K562 (cell line): ENCODE measurements around the gene SLC26A1. TPM values are rescaled to one million over a fixed set of nuclear protein-coding genes. Genes with fewer than 3 reads are reported as not detected.
A peak's percentile ranks its signal among the peaks of the same experiment; 100 is the strongest.

Source experiments
- CSDE1 ChIP-seq, 2 experiments: fragments of 450-650 bp; IDR thresholded peaks; 2 replicates each; pipeline ENCODE4 v1.6.1; 2016; ENCODE audit warnings: mild to moderate bottlenecking in 1 of 2
- FUS ChIP-seq: fragments of 200-400 bp; formaldehyde crosslinking; optimal IDR thresholded peaks from 2 replicates; pipeline ENCODE3; 2017; ENCODE audit warnings: low read depth, low read length
- KDM5B ChIP-seq: fragments of 200-600 bp; sonication (generic); IDR thresholded peaks from 2 replicates; pipeline ENCODE4 v1.6.1; 2012; ENCODE audit warnings: low read depth, mild to moderate bottlenecking, moderate library complexity, low read length, control low read depth, inconsistent platforms; ENCODE audit not compliant: insufficient replicate concordance
- KLF6 ChIP-seq: fragments of 250-450 bp; sonication (Bioruptor Pico); IDR thresholded peaks from 2 replicates; pipeline ENCODE4 v1.4.0; 2020; ENCODE audit warnings: mild to moderate bottlenecking, moderate library complexity, borderline replicate concordance
- NR2C2 ChIP-seq, 2 experiments: fragments of 200-800 bp in 1 of 2; sonication (Bioruptor generic) in 1 of 2; sonication (generic) in 1 of 2; formaldehyde crosslinking in 1 of 2; IDR thresholded peaks; 2 replicates each; pipeline versions ENCODE4 v1.6.1 to v1.8.0; 2016 to 2022; ENCODE audit warnings: mild to moderate bottlenecking in 1 of 2, missing compliant biosample characterization in 1 of 2, missing genetic modification characterization in 1 of 2, missing genetic modification reagents in 1 of 2
- NR3C1 ChIP-seq: sonication (generic); formaldehyde crosslinking; IDR thresholded peaks from 2 replicates; pipeline ENCODE4 v1.8.1; 2022; ENCODE audit warnings: missing genetic modification reagents
- POU5F1 ChIP-seq: fragments of 150-350 bp; IDR thresholded peaks from 2 replicates; pipeline ENCODE4 v1.6.1; 2014; ENCODE audit warnings: borderline replicate concordance, low read length, low read depth, mild to moderate bottlenecking; ENCODE audit not compliant: partially characterized antibody
- PREB ChIP-seq: sonication (generic); formaldehyde crosslinking; IDR thresholded peaks from 2 replicates; pipeline ENCODE4 v1.8.1; 2023; ENCODE audit warnings: mild to moderate bottlenecking, missing genetic modification reagents
- PRPF4 ChIP-seq: fragments of 200-400 bp; formaldehyde crosslinking; IDR thresholded peaks from one replicate; pipeline ENCODE4 v1.6.1; 2017; ENCODE audit warnings: low read length, low read depth, mild to moderate bottlenecking; ENCODE audit not compliant: insufficient read depth, poor library complexity, severe bottlenecking
- PYGO2 ChIP-seq: fragments of 450-650 bp; IDR thresholded peaks from 2 replicates; pipeline ENCODE4 v1.6.1; 2016; ENCODE audit warnings: mild to moderate bottlenecking, missing genetic modification characterization, moderate library complexity, missing compliant biosample characterization
- RAD51 ChIP-seq: fragments of 450-650 bp; IDR thresholded peaks from 2 replicates; pipeline ENCODE4 v1.7.1; 2016; ENCODE audit warnings: low read depth, mild to moderate bottlenecking, borderline replicate concordance
- RB1 ChIP-seq: fragments of 450-650 bp; IDR thresholded peaks from 2 replicates; pipeline ENCODE4 v1.6.1; 2017; ENCODE audit warnings: low read depth, mild to moderate bottlenecking
- RUNX1 ChIP-seq: sonication (generic); IDR thresholded peaks from 2 replicates; pipeline ENCODE4 v1.6.1; 2016; ENCODE audit warnings: antibody characterized with exemption, low read depth
- SREBF2 ChIP-seq: sonication (generic); formaldehyde crosslinking; IDR thresholded peaks from 2 replicates; pipeline ENCODE4 v1.4.0; 2020; ENCODE audit warnings: mild to moderate bottlenecking, missing genetic modification reagents
- TARDBP ChIP-seq: fragments of 450-650 bp; IDR thresholded peaks from 2 replicates; pipeline ENCODE4 v1.6.1; 2016
- TCF15 ChIP-seq: fragments of 250-450 bp; sonication (Bioruptor Pico); IDR thresholded peaks from 2 replicates; pipeline ENCODE4 v1.8.0; 2022; ENCODE audit warnings: moderate library complexity, mild to moderate bottlenecking, inconsistent platforms
- U2AF1 ChIP-seq: fragments of 200-400 bp; formaldehyde crosslinking; optimal IDR thresholded peaks from 2 replicates; pipeline ENCODE3; 2017; ENCODE audit warnings: mild to moderate bottlenecking, low read depth, low read length, moderate library complexity
- XRCC5 ChIP-seq: fragments of 200-400 bp; formaldehyde crosslinking; IDR thresholded peaks from 2 replicates; pipeline ENCODE4 v1.6.1; 2017; ENCODE audit warnings: low read depth, mild to moderate bottlenecking, low read length
- ZNF12 ChIP-seq: sonication (generic); formaldehyde crosslinking; IDR thresholded peaks from 2 replicates; pipeline ENCODE4 v1.4.0; 2020; ENCODE audit warnings: mild to moderate bottlenecking, missing genetic modification reagents
- ZNF197 ChIP-seq: fragments of 200-800 bp; sonication (Bioruptor generic); IDR thresholded peaks from 2 replicates; pipeline ENCODE4 v1.6.1; 2016; ENCODE audit warnings: low read depth, missing genetic modification characterization, missing compliant biosample characterization
- ZNF764 ChIP-seq: fragments of 250-450 bp; sonication (Bioruptor Pico); IDR thresholded peaks from 2 replicates; pipeline ENCODE4 v1.4.0; 2020; ENCODE audit warnings: low read depth, mild to moderate bottlenecking, moderate library complexity
- polyA plus RNA-seq, 8 experiments: library from polyadenylated mRNA; depleted of rRNA in 4 of 8; stranded (reverse) in 5 of 8; unstranded in 3 of 8; fragments of >200 nt; fragmentation: Nextera tagmentation in 2 of 8; fragmentation: Illumina TruSeq in 1 of 8; extraction: Ambion mirVana in 2 of 8; extraction: Trizol in 1 of 8; gene quantifications; 2 replicates each; pipeline versions ENCODE4 v1.2.1 to v1.2.3, GENCODE V29; 2011 to 2014; ENCODE audit warnings: inconsistent platforms in 1 of 8, missing spikeins in 1 of 8
- total RNA-seq, 7 experiments: library from RNA; depleted of rRNA in 6 of 7; stranded (reverse); fragments of >200 nt in 6 of 7; fragmentation: Illumina TruSeq in 2 of 7; extraction: Trizol in 2 of 7; gene quantifications; 2 replicates each; pipeline versions ENCODE4 v1.2.1 to v1.2.3, GENCODE V29; 2011 to 2021; ENCODE audit warnings: low replicate concordance in 1 of 7
- TF ChIP-seq, protein P1 (sequence below), 2 experiments: fragments of 450-650 bp; conservative IDR thresholded peaks; 2 replicates each; pipeline ENCODE4 v1.6.1; 2017; ENCODE audit warnings: mild to moderate bottlenecking in 2 of 2, moderate library complexity in 2 of 2
- TF ChIP-seq, protein P2 (sequence below): fragments of 450-650 bp; IDR thresholded peaks from one replicate; pipeline ENCODE4 v1.6.1; 2018; ENCODE audit warnings: mild to moderate bottlenecking, moderate library complexity; ENCODE audit not compliant: partially characterized antibody

SLC26A1 gene
- total and polyA plus RNA-seq, 9 of the 15 experiments (the other 6 are each of a cell fraction or from before 2014, with no cell fraction given), result 0.11 to 4.2 (median 0.95) TPM

GRCh38 chr4:1009542-1010394 lies 16.6 kb upstream of the SLC26A1 start (continued):
- TF ChIP-seq KDM5B (peak; percentile 62), XRCC5 (no peak), TARDBP (0 out of 2 replicates have a peak, but pooled peaks have one; percentile 28), POU5F1 (no peak), ZNF12 (no peak), PYGO2 (tag) (no peak), RUNX1 (no peak), NR2C2 (CRISPR knock-in tag; IDR thresholded peaks at IDR 0.05) (no peak; the same call in none of the 2 replicates), NR2C2 (tag; IDR thresholded peaks at IDR 0.05) (no peak; the same call in 1 of the 2 replicates), RAD51 (no peak), U2AF1 (no peak), SREBF2 (CRISPR knock-in tag) (no peak), PRPF4 (no peak), KLF6 (CRISPR knock-in tag) (no peak), NR3C1 (CRISPR knock-in tag) (no peak; the same call in 1 of the 2 replicates), RB1 (no peak), ZNF764 (CRISPR knock-in tag) (no peak), PREB (CRISPR knock-in tag) (no peak), CSDE1 (IDR thresholded peaks at IDR 0.05) (no peak), TCF15 (CRISPR knock-in tag) (no peak), FUS (no peak), ZNF197 (CRISPR knock-in tag) (no peak)
- TF ChIP-seq, protein P1, sequence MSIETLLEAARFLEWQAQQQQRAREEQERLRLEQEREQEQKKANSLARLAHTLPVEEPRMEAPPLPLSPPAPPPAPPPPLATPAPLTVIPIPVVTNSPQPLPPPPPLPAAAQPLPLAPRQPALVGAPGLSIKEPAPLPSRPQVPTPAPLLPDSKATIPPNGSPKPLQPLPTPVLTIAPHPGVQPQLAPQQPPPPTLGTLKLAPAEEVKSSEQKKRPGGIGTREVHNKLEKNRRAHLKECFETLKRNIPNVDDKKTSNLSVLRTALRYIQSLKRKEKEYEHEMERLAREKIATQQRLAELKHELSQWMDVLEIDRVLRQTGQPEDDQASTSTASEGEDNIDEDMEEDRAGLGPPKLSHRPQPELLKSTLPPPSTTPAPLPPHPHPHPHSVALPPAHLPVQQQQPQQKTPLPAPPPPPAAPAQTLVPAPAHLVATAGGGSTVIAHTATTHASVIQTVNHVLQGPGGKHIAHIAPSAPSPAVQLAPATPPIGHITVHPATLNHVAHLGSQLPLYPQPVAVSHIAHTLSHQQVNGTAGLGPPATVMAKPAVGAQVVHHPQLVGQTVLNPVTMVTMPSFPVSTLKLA (conservative IDR thresholded peaks at IDR 0.05), result peak in 1 of 2 experiments; percentile 55; a peak in 1 of 4 replicates
- TF ChIP-seq, protein P2, sequence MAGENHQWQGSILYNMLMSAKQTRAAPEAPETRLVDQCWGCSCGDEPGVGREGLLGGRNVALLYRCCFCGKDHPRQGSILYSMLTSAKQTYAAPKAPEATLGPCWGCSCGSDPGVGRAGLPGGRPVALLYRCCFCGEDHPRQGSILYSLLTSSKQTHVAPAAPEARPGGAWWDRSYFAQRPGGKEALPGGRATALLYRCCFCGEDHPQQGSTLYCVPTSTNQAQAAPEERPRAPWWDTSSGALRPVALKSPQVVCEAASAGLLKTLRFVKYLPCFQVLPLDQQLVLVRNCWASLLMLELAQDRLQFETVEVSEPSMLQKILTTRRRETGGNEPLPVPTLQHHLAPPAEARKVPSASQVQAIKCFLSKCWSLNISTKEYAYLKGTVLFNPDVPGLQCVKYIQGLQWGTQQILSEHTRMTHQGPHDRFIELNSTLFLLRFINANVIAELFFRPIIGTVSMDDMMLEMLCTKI, result no peak
